ENCODE measurements around the gene FRK. TPM values are rescaled to one million over a fixed set of nuclear protein-coding genes. Genes with fewer than 3 reads are reported as not detected.
A peak's percentile ranks its signal among the peaks of the same experiment; 100 is the strongest.
"Not testable (repeated sequence)": the region's sequence is repeated elsewhere in the genome, so short reads cannot be mapped to it uniquely, and the experiment has no call there.

FRK gene
- total and polyA plus RNA-seq, 3 donors from 2014 or later, result 1.5 to 3.7 (median 2.5) TPM

GRCh38 chr6:115894426-115894992 is 166.2 kb downstream of the FRK start:
- 86 to 90% methylated on average over 7 of the region's 7 CpGs for WGBS, 2 donors
- intact Hi-C loops (cut with DNase I; ENCODE audit: low total_unique reads), result no loop called here
- no peaks in the 10 kb centered on the region for H3K27me3 ChIP-seq
- H3K9me3 ChIP-seq, result no peaks in the 10 kb centered on the region
- TF ChIP-seq CTCF (IDR thresholded peaks at IDR 0.05), result no peak
- no peak for TF ChIP-seq POLR2A (IDR thresholded peaks at IDR 0.05)
- H3K36me3 ChIP-seq (ENCODE audit: low read depth, missing control alignments), result no peaks in the 10 kb centered on the region
- H3K27ac ChIP-seq, result no peak overlapping the region
- H3K4me3 ChIP-seq, result no peak overlapping the region
- no peak for DNase-seq
- H3K4me1 ChIP-seq, result no peaks in the 10 kb centered on the region

- H3K27me3 ChIP-seq, result no peaks in the 10 kb centered on the region
- no peaks in the 10 kb centered on the region for H3K4me1 ChIP-seq
- TF ChIP-seq POLR2A (IDR thresholded peaks at IDR 0.05) (no peak), CTCF (IDR thresholded peaks at IDR 0.05) (no peak)
- no peaks in the 10 kb centered on the region for H3K36me3 ChIP-seq (ENCODE audit: low read depth, missing control alignments)
- WGBS, 2 donors, result 83 to 86% methylated on average over 2 of the region's 2 CpGs
- intact Hi-C loops (cut with DNase I; ENCODE audit: low total_unique reads), result no loop called here
- no peak for DNase-seq
- H3K27ac ChIP-seq, result no peak overlapping the region
- no peaks in the 10 kb centered on the region for H3K9me3 ChIP-seq
- no peak overlapping the region for H3K4me3 ChIP-seq
Measured at GRCh38 chr6:115891750-115892149, 168.9 kb downstream of the FRK start.

- no peak overlapping the region for H3K4me3 ChIP-seq
- intact Hi-C loops (cut with DNase I; ENCODE audit: low total_unique reads), result no loop called here
- no peaks in the 10 kb centered on the region for H3K27me3 ChIP-seq
- no peaks in the 10 kb centered on the region for H3K36me3 ChIP-seq (ENCODE audit: low read depth, missing control alignments)
- no peak overlapping the region for H3K27ac ChIP-seq
- DNase-seq, result no peak
- no peaks in the 10 kb centered on the region for H3K9me3 ChIP-seq
- TF ChIP-seq CTCF (IDR thresholded peaks at IDR 0.05) (no peak), POLR2A (IDR thresholded peaks at IDR 0.05) (no peak)
- no peaks in the 10 kb centered on the region for H3K4me1 ChIP-seq
Measured at GRCh38 chr6:115891111-115891669, 169.5 kb downstream of the FRK start.

GRCh38 chr6:115890238-115890637 is 170.5 kb downstream of the FRK start:
- no peaks in the 10 kb centered on the region for H3K36me3 ChIP-seq (ENCODE audit: low read depth, missing control alignments)
- 67 to 79% methylated on average over 10 of the region's 10 CpGs for WGBS, 2 donors
- intact Hi-C loops (cut with DNase I; ENCODE audit: low total_unique reads), result no loop called here
- H3K9me3 ChIP-seq, result no peaks in the 10 kb centered on the region
- TF ChIP-seq POLR2A (IDR thresholded peaks at IDR 0.05), result no peak
- TF ChIP-seq CTCF (IDR thresholded peaks at IDR 0.05), result no peak
- H3K4me3 ChIP-seq, result peak overlapping the region in 1 of 2 donors; percentile 30
- no peak for DNase-seq
- no peak overlapping the region for H3K27ac ChIP-seq
- no peaks in the 10 kb centered on the region for H3K4me1 ChIP-seq
- no peaks in the 10 kb centered on the region for H3K27me3 ChIP-seq

- 82 to 86% methylated on average over 23 to 37 of the region's 38 CpGs for WGBS, 2 donors
- not testable (repeated sequence) for H3K27me3 ChIP-seq
Measured at GRCh38 chr6:115888687-115889470, 171.8 kb downstream of the FRK start.

More at GRCh38 chr6:115888687-115889470, 171.8 kb downstream of the FRK start:
- intact Hi-C loops (cut with DNase I; ENCODE audit: low total_unique reads); DNase-seq; H3K9me3 ChIP-seq; H3K36me3 ChIP-seq (ENCODE audit: low read depth, missing control alignments); H3K27ac ChIP-seq; H3K4me1 ChIP-seq: not testable (repeated sequence)
- peak overlapping the region; percentile 17 to 30 for H3K4me3 ChIP-seq

All from testis (tissue), 3 donors.